Mesenchymal stem cell (in vitro differentiated cells and primary cell): Measurements from ENCODE around the gene SLC29A3.

ENCODE experiments used
- DNase-seq: peaks from one replicate; pipeline ENCODE4 v3.0.0-alpha.2; 2013
- H2AFZ ChIP-seq: one replicate; pipeline ENCODE4 v1.6.1; 2013; ENCODE audit warnings: low read depth, mild to moderate bottlenecking, control low read depth, inconsistent platforms, low read length, moderate library complexity
- H2AK5ac ChIP-seq: 2 replicates; pipeline ENCODE4 v1.6.1; 2013; ENCODE audit warnings: low read length, moderate library complexity, mild to moderate bottlenecking, inconsistent platforms; ENCODE audit not compliant: severe bottlenecking
- H2BK120ac ChIP-seq: one replicate; pipeline ENCODE4 v1.6.1; 2013; ENCODE audit warnings: low read depth, mild to moderate bottlenecking, inconsistent platforms, low read length, moderate library complexity
- H2BK12ac ChIP-seq, 2 experiments: one replicate each; pipeline ENCODE4 v1.6.1; 2013; ENCODE audit warnings: inconsistent platforms in 2 of 2, low read length in 2 of 2, mild to moderate bottlenecking in 2 of 2, moderate library complexity in 2 of 2, control low read depth in 1 of 2
- H2BK15ac ChIP-seq: one replicate; pipeline ENCODE4 v1.6.1; 2013; ENCODE audit warnings: mild to moderate bottlenecking, low read depth, inconsistent platforms; ENCODE audit not compliant: poor library complexity, severe bottlenecking
- H2BK5ac ChIP-seq: 2 replicates; pipeline ENCODE4 v1.6.1; 2013; ENCODE audit warnings: low read depth, mild to moderate bottlenecking, low read length, control low read depth, inconsistent platforms; ENCODE audit not compliant: poor library complexity, severe bottlenecking
- H3K14ac ChIP-seq, 2 experiments: one replicate each; pipeline ENCODE4 v1.6.1; 2013; ENCODE audit warnings: inconsistent platforms in 2 of 2, low read length in 2 of 2, control low read depth in 1 of 2, mild to moderate bottlenecking in 1 of 2, moderate library complexity in 1 of 2
- H3K18ac ChIP-seq, 2 experiments: one replicate each; pipeline ENCODE4 v1.6.1; 2013; ENCODE audit warnings: inconsistent platforms in 2 of 2, low read length in 2 of 2, control low read depth in 1 of 2, low read depth in 1 of 2, mild to moderate bottlenecking in 1 of 2
- H3K23ac ChIP-seq, 2 experiments: one replicate each; pipeline ENCODE4 v1.6.1; 2013; ENCODE audit warnings: inconsistent platforms in 2 of 2, low read length in 2 of 2, mild to moderate bottlenecking in 2 of 2, moderate library complexity in 2 of 2, control low read depth in 1 of 2
- H3K27ac ChIP-seq: 2 replicates; pipeline ENCODE4 v1.5.1; 2013; ENCODE audit warnings: mild to moderate bottlenecking, moderate library complexity, low read length, control low read depth, inconsistent platforms; ENCODE audit not compliant: poor library complexity, severe bottlenecking
- H3K27me3 ChIP-seq, 2 experiments: 2 replicates each; pipeline versions ENCODE4 v1.6.1 to v1.7.0; 2013; ENCODE audit warnings: low read length in 2 of 2, mild to moderate bottlenecking in 2 of 2, moderate library complexity in 2 of 2, control low read depth in 1 of 2, inconsistent platforms in 1 of 2; ENCODE audit not compliant: control insufficient read depth in 1 of 2, insufficient read depth in 1 of 2
- H3K36me3 ChIP-seq, 2 experiments: 2 replicates each; pipeline versions ENCODE4 v1.6.1 to v1.7.0; 2013; ENCODE audit warnings: low read length in 2 of 2, control low read depth in 1 of 2, inconsistent platforms in 1 of 2, low read depth in 1 of 2, mild to moderate bottlenecking in 1 of 2; ENCODE audit not compliant: insufficient read depth in 2 of 2, control insufficient read depth in 1 of 2
- H3K4ac ChIP-seq, 2 experiments: one replicate each; pipeline ENCODE4 v1.6.1; 2013; ENCODE audit warnings: inconsistent platforms in 2 of 2, low read length in 2 of 2, mild to moderate bottlenecking in 2 of 2, moderate library complexity in 2 of 2, control low read depth in 1 of 2, low read depth in 1 of 2
- H3K4me1 ChIP-seq: 2 replicates; pipeline ENCODE4 v1.6.1; 2013; ENCODE audit warnings: low read depth, low read length, control low read depth; ENCODE audit not compliant: control insufficient read depth, insufficient read depth
- H3K4me2 ChIP-seq: 2 replicates; pipeline ENCODE4 v1.6.1; 2013; ENCODE audit warnings: low read length, mild to moderate bottlenecking, inconsistent platforms; ENCODE audit not compliant: poor library complexity, severe bottlenecking
- H3K4me3 ChIP-seq, 2 experiments: 2 replicates each; pipeline versions ENCODE4 v1.5.1 to v1.7.0; 2013; ENCODE audit warnings: low read length in 2 of 2, mild to moderate bottlenecking in 2 of 2, control low read depth in 1 of 2, low read depth in 1 of 2; ENCODE audit not compliant: insufficient read depth in 1 of 2
- H3K79me1 ChIP-seq: replicated peaks from 2 replicates; pipeline ENCODE4 v1.6.1; 2013; ENCODE audit warnings: mild to moderate bottlenecking, control low read depth, low read length, inconsistent platforms; ENCODE audit not compliant: poor library complexity, severe bottlenecking
- H3K9ac ChIP-seq: 2 replicates; pipeline ENCODE4 v1.7.0; 2013; ENCODE audit warnings: mild to moderate bottlenecking, low read length, moderate library complexity
- H3K9me3 ChIP-seq: 2 replicates; pipeline ENCODE4 v1.7.0; 2013; ENCODE audit warnings: mild to moderate bottlenecking, low read length; ENCODE audit not compliant: control insufficient read depth
- H4K8ac ChIP-seq: one replicate; pipeline ENCODE4 v1.6.1; 2013; ENCODE audit warnings: inconsistent platforms, mild to moderate bottlenecking, low read length, moderate library complexity
- H4K91ac ChIP-seq: one replicate; pipeline ENCODE4 v1.6.1; 2013; ENCODE audit warnings: mild to moderate bottlenecking, low read length, inconsistent platforms
- WGBS: methylation state at CpG from one replicate; pipeline ENCODE4 v1.1.7; 2013; ENCODE audit warnings: mixed read lengths; 5-methylcytosine and 5-hydroxymethylcytosine counted together

The SLC29A3 gene

DNA sequence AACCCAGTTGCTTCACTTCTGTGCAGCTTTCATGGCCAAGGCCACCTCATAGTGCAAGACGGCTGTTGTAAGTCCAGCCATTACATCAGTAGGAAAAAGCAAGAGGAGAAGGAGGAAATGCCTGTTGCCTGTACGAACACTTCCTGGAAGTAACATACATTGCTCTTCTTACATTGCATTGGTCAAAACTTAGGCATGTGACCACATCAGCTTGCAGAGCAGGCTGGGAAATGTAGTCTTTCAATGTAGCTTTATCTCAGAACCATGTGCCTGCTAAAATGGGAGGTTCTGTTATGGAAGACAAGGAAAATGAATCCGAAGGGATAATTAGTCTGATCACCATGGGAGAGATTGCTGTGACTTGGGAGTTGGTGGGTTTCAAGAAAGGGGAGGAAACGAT is 4.3 kb downstream of the SLC29A3 start:
- Histone ChIP-seq H2AK5ac (no peak overlapping the region), H3K27me3 (peaks cover 0 to 12% of the 10 kb centered on the region in 2 experiments), H3K4me3 (no peak overlapping the region), H3K9me3 (no peaks in the 10 kb centered on the region), H2BK15ac (no peak overlapping the region), H3K4ac (no peak overlapping the region), H2BK120ac (no peak overlapping the region), H3K9ac (no peak overlapping the region), H3K23ac (no peak overlapping the region), H3K36me3 (peaks cover 0 to 34% of the 10 kb centered on the region in 2 experiments), H3K79me1 (no peaks in the 10 kb centered on the region), H2BK12ac (no peak overlapping the region), H2BK5ac (no peak overlapping the region), H3K27ac (no peak overlapping the region), H2AFZ (no peak overlapping the region), H3K4me1 (peaks cover 11% of the 10 kb centered on the region), H3K4me2 (no peak overlapping the region), H3K14ac (no peak overlapping the region), H4K8ac (no peak overlapping the region), H3K18ac (no peak overlapping the region), H4K91ac (no peak overlapping the region)
- 88% methylated on average over 3 of the region's 4 CpGs for WGBS
- peak; percentile 47 for DNase-seq

DNA sequence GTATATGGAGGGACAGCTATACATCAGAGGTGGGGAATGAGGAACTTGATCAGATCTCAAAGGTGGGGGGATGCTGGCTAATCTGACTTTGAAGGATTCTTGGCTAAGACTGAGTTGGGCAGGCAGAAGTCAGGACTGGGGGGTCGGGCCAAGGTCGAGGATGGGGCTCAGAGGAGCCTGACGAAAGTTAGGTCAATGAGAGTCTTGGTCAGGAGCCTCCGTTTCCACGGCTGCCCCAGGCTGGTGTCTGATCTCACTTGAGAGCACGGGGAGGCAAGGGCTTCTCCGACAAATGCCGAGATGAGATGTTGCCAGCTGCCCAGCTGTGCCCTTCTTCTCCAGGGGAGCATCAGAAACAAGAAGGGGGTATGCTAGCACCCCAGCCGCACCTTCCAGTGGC is 5.7 kb downstream of the SLC29A3 start:
- H2BK15ac ChIP-seq, result no peak overlapping the region
- no peak overlapping the region for H3K18ac ChIP-seq

DNA sequence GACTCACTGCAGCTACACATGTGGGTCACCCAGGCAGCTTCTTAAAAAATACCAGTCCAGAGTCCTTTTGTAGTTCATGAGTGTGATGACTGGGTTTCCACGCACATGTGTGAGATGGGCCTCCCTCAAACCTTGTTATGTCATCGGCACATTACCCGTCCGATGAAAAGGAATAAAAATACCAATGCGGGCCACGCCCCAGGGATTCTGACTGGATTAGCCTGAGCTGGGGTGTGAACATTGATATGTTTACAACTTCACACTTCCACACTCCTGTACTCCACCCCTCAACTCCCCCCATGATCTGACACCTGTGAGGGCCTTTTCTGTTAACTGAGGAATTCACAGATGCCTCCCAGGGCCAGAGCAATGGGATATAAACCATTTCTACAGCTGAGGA is 6.2 kb downstream of the SLC29A3 start:
- Histone ChIP-seq H4K91ac (no peak overlapping the region), H2BK15ac (no peak overlapping the region), H2BK5ac (no peak overlapping the region), H2AFZ (no peak overlapping the region), H2AK5ac (no peak overlapping the region), H3K9ac (no peak overlapping the region), H3K18ac (no peak overlapping the region), H3K4ac (no peak overlapping the region), H3K4me2 (no peak overlapping the region), H3K23ac (no peak overlapping the region), H4K8ac (no peak overlapping the region), H3K4me1 (no peaks in the 10 kb centered on the region), H3K36me3 (peaks cover 0 to 41% of the 10 kb centered on the region in 2 experiments), H2BK12ac (no peak overlapping the region), H3K4me3 (no peak overlapping the region), H2BK120ac (no peak overlapping the region), H3K9me3 (no peaks in the 10 kb centered on the region), H3K14ac (no peak overlapping the region), H3K27ac (no peak overlapping the region), H3K27me3 (peaks cover 0 to 12% of the 10 kb centered on the region in 2 experiments), H3K79me1 (no peaks in the 10 kb centered on the region)
- no peak for DNase-seq
- WGBS, result 88% methylated on average over 6 of the region's 6 CpGs

More for the DNA sequence above, 5.7 kb downstream of the SLC29A3 start:
- Histone ChIP-seq H3K36me3 (peaks cover 0 to 41% of the 10 kb centered on the region in 2 experiments), H3K4me3 (no peak overlapping the region), H4K8ac (no peak overlapping the region), H3K27me3 (peaks cover 0 to 12% of the 10 kb centered on the region in 2 experiments), H3K27ac (no peak overlapping the region), H3K79me1 (no peaks in the 10 kb centered on the region), H3K4ac (no peak overlapping the region), H3K9ac (no peak overlapping the region), H3K23ac (no peak overlapping the region), H2BK120ac (no peak overlapping the region), H3K14ac (no peak overlapping the region), H2AFZ (no peak overlapping the region), H3K4me2 (no peak overlapping the region), H2AK5ac (no peak overlapping the region), H3K9me3 (no peaks in the 10 kb centered on the region), H2BK12ac (no peak overlapping the region), H3K4me1 (peaks cover 1% of the 10 kb centered on the region), H4K91ac (no peak overlapping the region), H2BK5ac (no peak overlapping the region)
- no peak for DNase-seq
- WGBS, result 89% methylated on average over 9 of the region's 9 CpGs

DNA sequence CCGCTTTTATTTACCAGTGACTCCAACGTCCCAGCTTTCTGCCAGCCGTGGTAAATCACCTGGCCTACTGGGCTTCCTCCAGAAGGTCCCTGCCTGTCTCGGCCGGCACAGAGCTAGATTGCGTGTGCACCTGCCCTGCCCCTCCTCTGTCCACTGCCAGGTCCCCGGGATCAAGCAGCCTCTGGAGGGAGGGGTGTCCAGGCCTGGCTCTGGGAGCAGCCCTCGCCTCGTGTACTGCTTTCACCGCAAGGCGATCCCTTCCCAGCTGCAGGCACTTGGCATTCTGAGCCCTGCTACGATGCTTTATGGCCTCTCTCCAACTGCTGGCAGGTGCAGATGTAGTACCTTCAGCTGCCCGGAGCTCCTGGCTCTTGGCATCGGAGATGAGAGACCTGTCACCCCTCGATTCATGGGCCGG is 7.4 kb downstream of the SLC29A3 start:
- WGBS, result 85% methylated on average over 15 of the region's 16 CpGs
- H2BK5ac ChIP-seq, result no peak overlapping the region
- H2AFZ ChIP-seq, result no peak overlapping the region
- no peak overlapping the region for H3K4me3 ChIP-seq
- H4K91ac ChIP-seq, result no peak overlapping the region
- DNase-seq, result no peak
- no peak overlapping the region for H3K23ac ChIP-seq
- no peak overlapping the region for H2BK12ac ChIP-seq
- H3K27me3 ChIP-seq, result peaks cover 0 to under 1% of the 10 kb centered on the region in 2 experiments
- H4K8ac ChIP-seq, result no peak overlapping the region
- H2BK15ac ChIP-seq, result no peak overlapping the region
- no peak overlapping the region for H3K27ac ChIP-seq
- no peak overlapping the region for H3K18ac ChIP-seq
- H2BK120ac ChIP-seq, result no peak overlapping the region
- no peaks in the 10 kb centered on the region for H3K4me1 ChIP-seq
- no peak overlapping the region for H3K4me2 ChIP-seq
- no peak overlapping the region for H3K14ac ChIP-seq
- no peaks in the 10 kb centered on the region for H3K79me1 ChIP-seq
- H3K36me3 ChIP-seq, result peaks cover 0 to 41% of the 10 kb centered on the region in 2 experiments
- H3K4ac ChIP-seq, result no peak overlapping the region
- H3K9me3 ChIP-seq, result no peaks in the 10 kb centered on the region
- no peak overlapping the region for H3K9ac ChIP-seq
- no peak overlapping the region for H2AK5ac ChIP-seq
